ENCODE results near the gene TRMT10C.
"Not testable (repeated sequence)": the region's sequence is repeated elsewhere in the genome, so short reads cannot be mapped to it uniquely, and the experiment has no call there.

Gene TRMT10C

DNA sequence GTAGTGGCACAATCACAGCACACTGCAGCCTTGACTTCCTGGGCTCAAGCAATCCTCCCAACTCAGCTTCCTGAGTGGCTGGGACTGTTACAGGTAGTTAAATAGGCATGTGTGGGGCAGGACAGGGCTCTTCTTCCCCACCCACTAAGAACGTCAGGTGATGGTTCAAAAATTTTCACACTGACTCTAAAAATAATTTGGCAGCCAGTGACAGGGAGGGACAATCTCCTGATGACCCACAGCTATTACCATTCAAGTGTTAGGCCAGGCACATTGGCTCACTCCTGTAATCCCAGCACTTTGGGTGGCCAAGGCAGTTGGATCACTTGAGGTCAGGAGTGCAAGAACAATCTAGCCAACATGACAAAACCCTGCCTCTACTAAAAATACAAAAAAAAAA, 12.2 kb upstream of the TRMT10C start:
- DNase-seq = no peak

DNA sequence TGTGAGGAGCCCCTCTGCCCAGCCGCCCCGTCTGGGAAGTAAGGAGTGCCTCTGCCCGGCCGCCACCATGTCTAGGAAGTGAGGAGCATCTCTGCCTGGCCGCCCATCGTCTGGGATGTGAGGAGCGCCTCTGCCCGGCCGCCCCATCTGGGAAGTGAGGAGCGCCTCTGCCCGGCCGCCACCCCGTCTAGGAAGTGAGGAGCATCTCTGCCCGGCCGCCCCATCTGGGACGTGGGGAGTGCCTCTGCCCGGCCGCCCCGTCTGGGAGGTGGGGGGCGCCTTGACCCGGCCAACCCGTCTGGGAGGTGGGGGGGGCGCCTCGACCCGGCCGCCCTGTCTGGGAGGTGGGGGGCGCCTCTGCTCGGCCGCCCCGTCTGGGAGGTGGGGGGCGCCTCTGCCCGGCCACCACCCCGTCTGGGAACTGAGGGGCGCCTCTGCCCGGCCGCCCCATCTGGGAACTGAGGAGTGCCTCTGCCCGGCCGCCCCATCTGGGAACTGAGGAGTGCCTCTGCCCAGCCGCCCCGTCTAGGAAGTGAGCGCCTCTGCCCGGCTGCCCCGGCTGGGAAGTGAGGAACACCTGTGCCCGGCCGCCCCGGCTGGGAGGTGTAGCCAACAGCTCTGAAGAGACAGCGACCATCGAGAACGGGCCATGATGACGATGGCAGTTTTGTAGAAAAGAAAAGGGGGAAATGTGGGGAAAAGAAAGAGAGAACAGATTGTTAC, 10.1 kb upstream of the TRMT10C start:
- DNase-seq = not testable (repeated sequence)

DNA sequence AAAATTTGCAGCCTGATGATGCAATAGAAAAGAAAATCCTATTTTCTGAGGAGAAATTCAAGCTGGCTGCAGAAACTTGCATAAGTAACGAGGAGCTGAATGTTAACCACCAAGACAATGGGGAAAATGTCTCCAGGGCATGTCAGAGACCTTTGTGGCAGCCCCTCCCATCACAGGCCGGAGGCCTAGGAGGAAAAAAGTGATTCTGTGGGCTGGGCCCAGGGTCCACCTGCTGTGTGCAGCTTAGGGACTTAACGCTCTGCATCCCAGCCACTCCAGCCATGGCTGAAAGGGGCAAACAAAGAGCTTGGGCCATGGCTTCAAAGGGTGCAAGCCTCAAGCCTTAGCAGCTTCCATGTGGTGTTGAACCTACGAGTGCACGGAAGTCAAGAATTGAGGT, 8.3 kb upstream of the TRMT10C start:
- DNase-seq = not testable (repeated sequence)

DNA sequence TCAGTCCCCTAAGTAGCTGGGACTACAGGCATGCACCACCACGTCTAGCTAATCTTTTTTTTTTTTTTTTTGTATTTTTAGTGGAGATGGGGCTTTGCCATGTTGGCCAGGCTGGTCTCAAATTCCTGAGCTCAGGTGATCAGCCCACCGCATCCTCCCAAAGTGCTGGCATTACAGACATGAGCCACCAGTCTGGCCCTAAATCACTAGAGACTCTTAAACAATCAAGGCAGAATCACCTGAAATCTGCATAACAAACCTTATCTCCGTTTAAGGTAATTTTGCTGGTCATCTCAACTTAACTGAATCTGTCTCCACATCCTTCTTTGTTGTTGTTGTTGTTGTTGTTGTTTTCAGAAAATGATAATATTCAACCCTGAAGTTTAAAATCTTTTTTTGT, 5.6 kb upstream of the TRMT10C start:
- DNase-seq = no peak

DNA sequence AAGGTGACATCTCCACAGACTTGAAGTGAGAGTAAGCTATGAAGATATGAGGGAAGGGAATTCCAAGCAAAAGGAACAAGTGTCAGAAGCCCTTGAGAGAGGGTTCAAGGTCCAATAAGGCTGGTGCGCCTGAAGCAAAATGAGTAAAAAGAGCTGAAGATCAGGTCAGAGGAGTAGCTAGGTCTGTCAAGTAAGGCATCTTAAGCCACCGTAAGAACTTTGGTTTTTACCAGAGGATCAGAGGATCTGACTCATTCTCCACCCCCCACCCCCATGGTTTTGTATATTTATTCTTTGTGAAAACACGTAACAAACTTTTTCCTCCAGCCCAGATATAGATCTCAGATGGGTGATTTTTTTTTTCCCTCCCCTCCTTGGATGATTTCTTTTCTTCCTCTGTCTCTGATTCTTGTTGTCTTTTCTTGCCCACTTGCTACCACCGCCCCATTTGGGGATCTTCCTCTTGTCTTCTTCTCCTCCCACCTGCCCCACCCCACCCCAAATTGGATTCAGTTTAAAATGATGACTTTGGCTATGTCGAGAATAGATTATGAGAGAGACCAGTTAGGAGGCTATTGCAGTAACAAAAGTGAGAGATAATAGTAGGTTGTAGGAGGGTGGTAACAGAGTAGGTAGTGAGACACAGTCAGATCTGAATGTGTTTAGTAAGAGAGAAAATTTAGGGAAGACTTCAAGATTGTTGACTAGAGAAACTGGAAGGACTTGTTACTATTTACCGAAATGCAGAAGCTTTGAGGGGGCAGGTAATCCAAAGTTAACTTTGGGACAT, 6.1 kb downstream of the TRMT10C start:
- DNase-seq = no peak

DNA sequence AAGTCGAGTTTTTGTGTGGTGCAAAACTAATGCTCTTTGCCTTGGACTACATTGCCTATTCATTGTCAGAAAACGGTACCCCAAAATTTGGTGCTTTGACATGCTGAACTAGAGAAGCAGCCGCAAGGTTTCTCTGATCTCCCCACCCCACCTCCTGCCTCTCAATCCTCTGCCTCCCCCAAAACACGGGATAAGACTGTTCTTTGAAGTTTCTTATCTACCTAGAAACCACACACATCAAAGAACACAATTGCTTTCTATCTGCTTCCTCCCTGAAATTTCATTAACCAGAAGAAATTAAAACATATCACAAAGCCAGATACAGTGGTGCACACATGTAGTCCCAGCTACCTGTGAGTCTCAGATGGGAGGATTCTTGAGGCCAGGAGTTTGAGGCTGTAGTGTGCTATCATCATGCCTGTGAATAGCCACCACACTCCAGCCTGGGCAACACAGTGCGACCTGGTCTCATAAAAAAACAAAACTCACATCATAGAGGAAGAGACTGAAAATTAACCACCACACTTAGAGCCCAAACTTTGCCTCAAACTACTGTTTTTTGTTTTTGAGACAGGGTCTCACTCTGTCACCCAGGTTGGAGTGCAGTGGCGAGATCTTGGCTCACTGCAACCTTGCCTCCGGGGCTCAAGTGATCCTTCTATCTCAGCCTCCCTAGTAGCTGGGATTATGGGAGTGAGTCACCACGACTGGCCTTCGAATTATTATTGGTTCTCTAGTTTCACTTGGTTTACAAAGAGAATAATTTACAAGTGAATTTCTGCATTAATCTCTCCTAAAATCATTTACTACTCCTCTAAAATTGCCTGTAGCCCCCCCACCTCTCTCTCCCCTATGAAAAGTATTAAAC, 9.6 kb downstream of the TRMT10C start:
- DNase-seq = no peak

DNA sequence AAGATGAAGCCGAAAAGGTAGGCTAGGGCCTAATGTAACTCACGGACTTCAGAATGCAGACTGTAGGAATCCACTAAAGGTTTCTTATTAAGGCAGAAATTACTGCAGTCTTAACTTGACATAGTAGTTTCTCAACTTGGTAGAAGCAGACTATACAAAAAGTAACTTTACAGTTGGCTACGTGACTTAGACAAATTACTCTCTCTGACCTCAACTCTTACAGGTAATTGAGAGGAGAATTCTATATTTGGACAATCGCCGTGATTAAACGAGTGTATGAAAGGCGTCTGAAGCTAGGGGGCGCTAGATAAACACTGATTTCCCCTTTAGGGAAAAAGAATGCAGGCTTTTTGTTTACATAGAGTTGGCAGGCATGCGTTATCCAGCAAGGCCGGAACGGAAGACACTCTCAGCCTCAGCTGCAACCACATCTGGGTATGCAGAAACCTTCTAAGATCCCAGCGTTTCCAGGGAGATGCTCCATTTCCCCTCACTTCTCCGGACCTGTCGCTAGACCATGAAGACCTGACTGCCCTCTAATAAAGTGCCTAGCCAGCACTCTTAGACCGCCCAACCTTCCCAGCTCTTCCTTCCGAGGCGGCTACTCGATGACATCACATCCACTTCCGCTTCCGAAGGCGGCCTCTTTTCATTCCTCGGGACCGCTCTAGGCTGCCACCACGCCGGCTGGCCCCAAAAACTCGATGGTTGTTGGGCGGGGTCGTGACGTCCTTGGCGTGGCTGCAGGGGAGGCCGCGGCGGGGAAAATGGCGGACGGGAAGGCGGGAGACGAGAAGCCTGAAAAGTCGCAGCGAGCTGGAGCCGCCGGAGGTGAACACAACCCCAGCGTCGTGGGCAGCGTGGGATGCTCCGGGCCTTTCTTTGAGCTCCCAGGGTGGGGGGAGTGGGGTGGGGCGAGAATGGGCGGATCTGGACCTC, 12.1 kb downstream of the TRMT10C start, which contains the start of gene PCNP:
TSS of gene PCNP (plus strand) at position 732 of the 939 bp plus-strand sequence. CDS start at position 768, 36 bp downstream.
- peak; percentile 99 for DNase-seq

DNA sequence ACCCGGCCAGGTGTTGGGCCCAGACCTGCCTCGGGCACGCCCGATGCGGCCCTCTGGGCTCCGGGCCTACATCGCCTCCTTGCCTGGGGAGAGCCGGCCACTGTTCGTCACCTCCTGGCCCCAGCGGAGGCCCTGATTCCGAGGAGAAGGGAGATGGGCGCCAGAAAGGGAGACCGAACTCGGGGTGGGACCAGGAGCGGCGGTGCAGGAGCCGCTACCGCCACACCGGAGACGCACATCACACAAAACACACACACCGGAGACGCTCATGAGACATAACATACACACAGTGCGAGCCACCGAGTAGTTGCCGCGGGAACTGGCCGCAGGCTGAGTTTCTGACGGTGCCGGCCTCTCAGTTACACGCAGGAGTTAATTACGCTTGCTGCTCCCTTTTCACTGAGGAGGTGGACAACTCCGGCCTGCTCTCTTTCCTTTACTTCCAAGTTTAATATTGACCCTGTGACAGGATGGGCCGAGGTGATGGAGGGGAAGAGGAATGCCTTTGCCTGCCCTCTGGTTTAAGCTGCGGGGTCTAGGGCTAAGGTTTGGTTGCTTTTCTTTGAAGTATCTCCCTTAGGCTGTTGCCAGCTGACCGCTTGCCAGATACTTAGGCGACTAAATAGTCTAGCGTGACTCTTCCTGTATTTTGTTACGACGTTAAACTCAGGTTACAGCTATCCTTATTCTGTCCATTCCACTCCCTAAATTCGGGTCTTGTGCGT, 12.9 kb downstream of the TRMT10C start:
- peak; percentile 58 for DNase-seq

DNA sequence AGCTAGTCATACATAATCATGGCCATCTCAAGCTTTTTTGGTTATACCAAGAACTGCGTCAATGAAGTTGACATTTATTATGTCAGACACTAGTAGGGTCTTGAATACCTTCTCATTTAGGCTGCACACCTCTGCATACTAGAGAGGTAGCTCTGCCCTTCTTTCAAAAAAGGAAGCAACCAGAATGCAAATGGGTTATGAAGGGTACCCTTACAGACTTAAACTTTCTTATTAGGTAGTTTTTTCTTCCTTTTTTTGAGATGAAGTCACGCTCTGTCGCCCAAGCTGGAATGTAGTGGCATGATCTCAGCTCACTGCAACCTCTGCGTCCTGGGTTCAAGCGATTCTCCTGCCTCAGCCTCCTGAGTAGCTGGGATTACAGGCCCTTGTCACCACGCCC, 15.6 kb downstream of the TRMT10C start:
- DNase-seq = no peak

DNA sequence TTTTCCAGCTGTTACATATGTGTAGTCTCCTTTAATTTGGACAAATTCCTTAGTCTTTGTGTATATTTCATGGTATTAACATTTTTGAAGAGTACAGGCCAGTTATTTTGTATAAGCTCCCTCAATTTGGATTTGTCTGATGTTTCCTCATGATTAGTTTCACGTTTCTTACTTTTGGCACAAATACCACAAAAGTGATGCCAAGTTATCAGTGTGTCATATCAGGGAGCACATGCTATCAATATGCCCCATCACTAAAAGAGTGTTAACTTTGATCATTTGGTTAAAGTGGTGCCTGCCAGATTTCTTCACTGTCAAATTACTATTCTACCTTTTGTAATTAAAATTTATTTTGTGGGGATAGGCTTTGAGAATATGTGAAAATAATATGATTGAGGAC, 26.9 kb downstream of the TRMT10C start:
- no peak for DNase-seq

DNA sequence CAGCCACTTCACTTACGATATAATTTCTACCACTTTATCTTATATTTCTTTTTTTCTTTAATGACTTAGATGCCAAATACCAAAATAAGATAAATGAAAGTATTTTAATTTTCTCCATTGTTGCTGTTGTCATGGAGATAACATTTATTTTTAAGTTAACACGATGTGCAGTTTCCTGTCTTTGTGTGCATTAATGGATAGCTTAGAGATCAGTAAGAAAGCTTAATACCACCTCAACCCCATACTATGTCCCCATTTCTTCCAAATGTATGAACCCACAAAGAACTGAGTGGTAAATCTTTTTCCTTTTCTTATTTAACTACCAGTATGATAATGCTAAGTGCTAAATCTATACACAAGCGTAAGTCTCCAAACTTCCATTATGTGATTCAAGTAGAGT, 29.4 kb downstream of the TRMT10C start:
- DNase-seq = no peak

DNA sequence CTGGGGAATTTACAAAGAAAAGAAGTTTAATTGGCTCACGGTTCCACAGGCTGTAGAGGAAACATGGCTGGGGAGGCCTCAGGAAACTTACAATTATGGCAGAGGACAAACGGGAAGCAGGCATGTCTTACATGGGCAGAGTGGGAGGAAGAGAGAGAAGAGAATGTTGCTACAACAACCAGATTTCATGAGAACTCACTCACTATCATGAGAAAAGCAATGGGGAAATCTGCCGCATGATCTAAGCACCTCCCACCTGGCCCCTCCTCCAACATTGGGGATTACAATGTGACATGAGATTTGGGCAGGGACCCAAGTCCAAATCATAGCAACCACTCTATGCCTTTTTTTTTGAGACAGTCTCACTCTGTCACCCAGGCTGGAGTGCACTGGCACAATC, 41.1 kb downstream of the TRMT10C start:
- DNase-seq = no peak

DNA sequence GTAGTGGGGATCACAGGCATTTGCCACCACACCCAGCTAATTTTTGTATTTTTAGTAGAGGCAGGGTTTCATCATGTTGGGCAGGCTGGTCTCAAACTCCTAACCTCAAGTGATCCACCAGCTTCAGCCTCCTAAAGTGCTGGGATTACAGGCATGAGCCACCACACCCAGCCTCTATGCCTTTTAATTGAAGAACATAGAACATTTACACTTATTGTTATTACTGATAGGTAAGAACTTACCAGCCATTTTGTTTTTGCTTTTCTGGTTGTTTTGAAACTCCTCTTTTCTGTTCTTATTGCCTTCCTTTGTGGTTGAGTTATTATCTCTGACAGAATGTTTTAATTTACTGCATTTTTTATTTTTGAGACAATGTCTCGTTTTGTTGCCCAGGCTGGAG, 41.5 kb downstream of the TRMT10C start:
- DNase-seq = no peak

DNA sequence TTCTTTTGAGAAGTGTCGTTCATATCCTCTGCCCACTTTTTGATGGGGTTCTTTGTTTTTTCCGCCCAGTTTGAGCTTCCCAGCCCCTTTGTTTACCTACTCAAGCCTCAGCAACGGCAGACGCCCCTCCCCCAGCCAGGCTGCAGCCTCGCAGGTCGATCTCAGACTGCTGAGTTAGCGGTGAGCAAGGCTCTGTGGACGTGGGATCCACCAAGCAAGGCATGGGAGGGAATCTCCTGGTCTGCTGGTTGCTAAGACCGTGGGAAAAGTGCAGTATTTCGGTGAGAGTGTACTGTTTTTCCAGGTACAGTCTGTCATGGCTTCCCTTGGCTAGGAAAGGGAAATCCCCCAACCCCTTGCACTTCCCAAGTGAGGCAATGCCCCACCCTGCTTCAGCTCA, 43.7 kb downstream of the TRMT10C start:
- not testable (repeated sequence) for DNase-seq

DNA sequence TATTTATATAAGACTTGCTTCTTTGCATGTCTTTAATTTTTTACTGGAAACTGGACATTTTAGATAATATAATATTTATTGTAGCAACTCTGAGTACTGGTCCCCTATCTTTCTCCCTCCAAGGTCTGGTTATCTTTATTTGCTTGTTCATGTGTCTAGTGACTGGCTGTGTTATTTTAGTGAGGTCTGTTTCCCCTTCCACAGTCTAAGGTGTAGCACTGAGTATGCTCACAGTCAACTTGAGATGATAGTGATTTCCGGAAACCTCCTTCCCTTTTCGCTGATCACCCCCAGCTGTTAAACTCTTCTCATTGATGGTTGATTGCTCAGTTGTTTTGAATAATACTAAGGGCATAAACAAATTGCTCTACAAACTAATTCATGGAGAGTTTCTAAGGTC, 49.4 kb downstream of the TRMT10C start:
- DNase-seq = no peak

DNA sequence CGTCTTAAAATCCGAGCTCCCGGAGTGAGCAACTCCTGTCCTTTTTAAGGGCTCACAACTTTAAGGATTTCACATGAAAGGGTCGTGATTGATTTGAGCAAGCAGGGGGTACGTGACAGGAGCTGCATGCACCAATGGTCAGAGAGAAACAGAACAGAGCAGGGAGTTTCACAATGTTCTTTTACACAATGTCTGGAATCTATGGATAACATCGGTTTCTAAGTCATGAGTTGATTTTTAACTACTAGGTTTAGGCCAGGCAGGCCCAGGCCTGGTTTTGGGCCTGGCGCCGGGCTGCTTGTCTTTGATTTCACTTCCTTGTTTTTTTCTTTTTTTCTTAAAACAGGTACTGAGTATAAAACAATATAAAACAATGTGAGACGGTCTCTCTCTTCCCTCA, 51.3 kb downstream of the TRMT10C start:
- DNase-seq = not testable (repeated sequence)

DNA sequence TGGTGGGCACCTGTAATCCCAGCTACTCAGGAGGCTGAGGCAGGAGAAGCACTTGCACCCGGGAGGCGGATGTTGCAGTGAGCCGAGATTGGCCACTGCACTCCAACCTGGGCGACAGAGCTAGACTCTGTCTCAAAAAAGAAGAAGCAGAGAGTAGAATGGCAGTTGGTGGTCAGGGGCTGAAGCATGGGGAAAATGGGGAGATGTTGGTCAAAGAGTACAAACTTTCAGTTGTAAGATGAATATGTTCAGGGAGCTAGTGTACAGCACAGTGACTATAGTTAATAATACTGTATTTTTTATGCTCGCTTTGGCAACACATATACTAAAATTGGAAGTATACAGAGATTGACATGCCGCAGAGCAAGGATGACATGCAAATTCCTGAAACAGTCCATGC, 53.9 kb downstream of the TRMT10C start:
- no peak for DNase-seq

Data from NCI-H1092 (cell line).